Measurements from ENCODE around the gene HAVCR1.
"Not testable (repeated sequence)": the region's sequence is repeated elsewhere in the genome, so short reads cannot be mapped to it uniquely, and the experiment has no call there.

HAVCR1 gene

GRCh38 chr5:157047898-157048297, 11.0 kb downstream of the HAVCR1 start:
- no peak for DNase-seq

GRCh38 chr5:157047016-157047415, 11.9 kb downstream of the HAVCR1 start:
- not testable (repeated sequence) for DNase-seq

- no peak for DNase-seq
Observed at GRCh38 chr5:157046041-157046440, 12.9 kb downstream of the HAVCR1 start.

- no peak for DNase-seq
Observed at GRCh38 chr5:157045601-157046000, 13.3 kb downstream of the HAVCR1 start.

- DNase-seq, result no peak
Observed at GRCh38 chr5:157038568-157039187, 20.2 kb downstream of the HAVCR1 start.

GRCh38 chr5:157034106-157035072, 24.5 kb downstream of the HAVCR1 start:
- DNase-seq, result not testable (repeated sequence)

GRCh38 chr5:157033071-157033583, 25.8 kb downstream of the HAVCR1 start:
- no peak for DNase-seq

GRCh38 chr5:157030692-157031091, 28.2 kb downstream of the HAVCR1 start:
- DNase-seq, result no peak

GRCh38 chr5:157029457-157029856, 29.5 kb downstream of the HAVCR1 start:
- DNase-seq, result no peak

GRCh38 chr5:157027663-157028062, 31.3 kb downstream of the HAVCR1 start:
- not testable (repeated sequence) for DNase-seq

- no peak for DNase-seq
Observed at GRCh38 chr5:157026789-157027424, 32.0 kb downstream of the HAVCR1 start.

GRCh38 chr5:157025093-157025698, 33.7 kb downstream of the HAVCR1 start:
- DNase-seq, result peak; percentile 24

- DNase-seq, result no peak
Observed at GRCh38 chr5:157024208-157024959, 34.5 kb downstream of the HAVCR1 start.

GRCh38 chr5:157022024-157022423, 36.9 kb downstream of the HAVCR1 start:
- DNase-seq, result no peak

- DNase-seq, result no peak
Observed at GRCh38 chr5:157020511-157021222, 38.2 kb downstream of the HAVCR1 start.

GRCh38 chr5:157020002-157020401, 38.9 kb downstream of the HAVCR1 start:
- DNase-seq, result no peak

- DNase-seq, result not testable (repeated sequence)
Observed at GRCh38 chr5:157014143-157014542, 44.8 kb downstream of the HAVCR1 start.

GRCh38 chr5:157006262-157006661, 52.7 kb downstream of the HAVCR1 start:
- no peak for DNase-seq

GRCh38 chr5:157004893-157005551, 53.9 kb downstream of the HAVCR1 start:
- DNase-seq, result no peak

- DNase-seq, result no peak
Observed at GRCh38 chr5:156991714-156992113, 67.2 kb downstream of the HAVCR1 start.

GRCh38 chr5:156984064-156984463, 74.9 kb downstream of the HAVCR1 start:
- no peak for DNase-seq

Data from activated T-cell treated with anti-CD3 and anti-CD28 coated beads for 4 hours (primary cell).